Measurements from ENCODE around the gene MCEMP1.

GRCh38 chr19:7670790-7671189, 6.1 kb upstream of the MCEMP1 start:
- TF ChIP-seq CTCF (conservative IDR thresholded peaks at IDR 0.05; ENCODE audit: low read length) (no peak), EZH2phosphoT487 (IDR thresholded peaks at IDR 0.05; ENCODE audit: borderline replicate concordance, low read depth, low read length) (no peak)
